HL-60 (cell line): ENCODE results near the gene IGLL5.
A peak's percentile ranks its signal among the peaks of the same experiment; 100 is the strongest.

Experiments
- DNase-seq, 2 experiments: peaks; one replicate each; pipeline ENCODE4 v3.0.0-alpha.2; 2010 to 2020; ENCODE audit warnings: low read depth in 1 of 2, low spot score in 1 of 2
- H3K27ac ChIP-seq: fragments of 250-450 bp; sonication (Bioruptor Pico); replicated peaks from 2 replicates; pipeline ENCODE4 v1.5.1; 2020; ENCODE audit warnings: mild to moderate bottlenecking, moderate library complexity
- H3K27me3 ChIP-seq: fragments of 250-450 bp; sonication (Bioruptor Pico); 2 replicates; pipeline ENCODE4 v1.5.1; 2021; ENCODE audit warnings: mild to moderate bottlenecking, moderate library complexity; ENCODE audit not compliant: insufficient read depth, poor library complexity, severe bottlenecking
- H3K4me3 ChIP-seq: replicated peaks from 2 replicates; pipeline ENCODE4 v1.5.1; 2011; ENCODE audit warnings: mild to moderate bottlenecking, control low read depth, low read length; ENCODE audit not compliant: insufficient read depth
- GABPA ChIP-seq: IDR thresholded peaks from 2 replicates; pipeline ENCODE4 v1.6.1; 2012; ENCODE audit warnings: low read depth
- POLR2AphosphoS5 ChIP-seq: IDR thresholded peaks from 2 replicates; pipeline ENCODE4 v1.6.1; 2012; ENCODE audit warnings: low read depth
- SPI1 ChIP-seq: IDR thresholded peaks from 2 replicates; pipeline ENCODE4 v1.6.1; 2012; ENCODE audit warnings: low read depth, mild to moderate bottlenecking, borderline replicate concordance
- TF ChIP-seq, protein P1 (sequence below): IDR thresholded peaks from one replicate; pipeline ENCODE4 v1.5.1; 2011; ENCODE audit warnings: low read length, control low read depth, inconsistent platforms; ENCODE audit not compliant: insufficient read depth
- TF ChIP-seq, protein P2 (sequence below): IDR thresholded peaks from 2 replicates; pipeline ENCODE4 v1.6.1; 2012; ENCODE audit warnings: low read depth; ENCODE audit not compliant: insufficient replicate concordance

The IGLL5 gene

GRCh38 chr22:22843848-22844247 is 43.8 kb upstream of the IGLL5 start:
- Histone ChIP-seq H3K27me3 (peaks cover 19% of the 10 kb centered on the region), H3K27ac (no peak overlapping the region), H3K4me3 (no peak overlapping the region)
- DNase-seq: no peak
- TF ChIP-seq SPI1 (no peak), POLR2AphosphoS5 (no peak), GABPA (no peak)
- TF ChIP-seq, protein P1, sequence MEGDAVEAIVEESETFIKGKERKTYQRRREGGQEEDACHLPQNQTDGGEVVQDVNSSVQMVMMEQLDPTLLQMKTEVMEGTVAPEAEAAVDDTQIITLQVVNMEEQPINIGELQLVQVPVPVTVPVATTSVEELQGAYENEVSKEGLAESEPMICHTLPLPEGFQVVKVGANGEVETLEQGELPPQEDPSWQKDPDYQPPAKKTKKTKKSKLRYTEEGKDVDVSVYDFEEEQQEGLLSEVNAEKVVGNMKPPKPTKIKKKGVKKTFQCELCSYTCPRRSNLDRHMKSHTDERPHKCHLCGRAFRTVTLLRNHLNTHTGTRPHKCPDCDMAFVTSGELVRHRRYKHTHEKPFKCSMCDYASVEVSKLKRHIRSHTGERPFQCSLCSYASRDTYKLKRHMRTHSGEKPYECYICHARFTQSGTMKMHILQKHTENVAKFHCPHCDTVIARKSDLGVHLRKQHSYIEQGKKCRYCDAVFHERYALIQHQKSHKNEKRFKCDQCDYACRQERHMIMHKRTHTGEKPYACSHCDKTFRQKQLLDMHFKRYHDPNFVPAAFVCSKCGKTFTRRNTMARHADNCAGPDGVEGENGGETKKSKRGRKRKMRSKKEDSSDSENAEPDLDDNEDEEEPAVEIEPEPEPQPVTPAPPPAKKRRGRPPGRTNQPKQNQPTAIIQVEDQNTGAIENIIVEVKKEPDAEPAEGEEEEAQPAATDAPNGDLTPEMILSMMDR: no peak
- TF ChIP-seq, protein P2, sequence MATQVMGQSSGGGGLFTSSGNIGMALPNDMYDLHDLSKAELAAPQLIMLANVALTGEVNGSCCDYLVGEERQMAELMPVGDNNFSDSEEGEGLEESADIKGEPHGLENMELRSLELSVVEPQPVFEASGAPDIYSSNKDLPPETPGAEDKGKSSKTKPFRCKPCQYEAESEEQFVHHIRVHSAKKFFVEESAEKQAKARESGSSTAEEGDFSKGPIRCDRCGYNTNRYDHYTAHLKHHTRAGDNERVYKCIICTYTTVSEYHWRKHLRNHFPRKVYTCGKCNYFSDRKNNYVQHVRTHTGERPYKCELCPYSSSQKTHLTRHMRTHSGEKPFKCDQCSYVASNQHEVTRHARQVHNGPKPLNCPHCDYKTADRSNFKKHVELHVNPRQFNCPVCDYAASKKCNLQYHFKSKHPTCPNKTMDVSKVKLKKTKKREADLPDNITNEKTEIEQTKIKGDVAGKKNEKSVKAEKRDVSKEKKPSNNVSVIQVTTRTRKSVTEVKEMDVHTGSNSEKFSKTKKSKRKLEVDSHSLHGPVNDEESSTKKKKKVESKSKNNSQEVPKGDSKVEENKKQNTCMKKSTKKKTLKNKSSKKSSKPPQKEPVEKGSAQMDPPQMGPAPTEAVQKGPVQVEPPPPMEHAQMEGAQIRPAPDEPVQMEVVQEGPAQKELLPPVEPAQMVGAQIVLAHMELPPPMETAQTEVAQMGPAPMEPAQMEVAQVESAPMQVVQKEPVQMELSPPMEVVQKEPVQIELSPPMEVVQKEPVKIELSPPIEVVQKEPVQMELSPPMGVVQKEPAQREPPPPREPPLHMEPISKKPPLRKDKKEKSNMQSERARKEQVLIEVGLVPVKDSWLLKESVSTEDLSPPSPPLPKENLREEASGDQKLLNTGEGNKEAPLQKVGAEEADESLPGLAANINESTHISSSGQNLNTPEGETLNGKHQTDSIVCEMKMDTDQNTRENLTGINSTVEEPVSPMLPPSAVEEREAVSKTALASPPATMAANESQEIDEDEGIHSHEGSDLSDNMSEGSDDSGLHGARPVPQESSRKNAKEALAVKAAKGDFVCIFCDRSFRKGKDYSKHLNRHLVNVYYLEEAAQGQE: no peak

GRCh38 chr22:22847241-22847640 is 40.4 kb upstream of the IGLL5 start:
- Histone ChIP-seq H3K27me3 (peaks cover 14% of the 10 kb centered on the region), H3K27ac (no peak overlapping the region), H3K4me3 (no peak overlapping the region)
- TF ChIP-seq, protein P1: no peak
- TF ChIP-seq GABPA: no peak
- TF ChIP-seq POLR2AphosphoS5: no peak
- TF ChIP-seq, protein P2: no peak
- TF ChIP-seq SPI1: no peak
- DNase-seq: no peak

DNA sequence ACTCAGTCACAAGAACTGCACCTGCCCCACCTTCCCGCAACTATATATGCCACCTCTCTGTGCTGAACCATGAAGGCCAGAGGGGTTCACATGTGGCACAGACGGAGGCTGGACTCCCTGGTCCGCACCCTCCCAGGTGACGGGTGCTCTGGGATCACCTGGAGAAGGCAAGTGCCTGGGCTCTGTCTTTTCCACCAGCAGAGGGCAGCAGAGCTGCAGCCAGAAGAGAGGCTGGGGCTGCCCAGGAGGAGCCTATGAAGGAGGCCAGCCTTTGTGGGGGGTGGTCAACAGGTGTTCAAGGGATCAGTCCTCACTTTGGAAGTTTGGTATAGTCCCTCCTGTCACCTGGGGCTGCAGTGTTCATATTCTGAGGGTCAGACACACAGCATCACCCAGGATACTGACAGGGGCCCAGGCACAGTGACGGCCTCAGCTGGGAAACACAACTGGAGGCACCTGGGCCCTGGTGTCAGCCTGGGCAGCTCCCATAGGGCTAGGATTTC is 39.2 kb upstream of the IGLL5 start:
- Histone ChIP-seq H3K27ac (no peak overlapping the region), H3K27me3 (peaks cover 14% of the 10 kb centered on the region), H3K4me3 (no peak overlapping the region)
- TF ChIP-seq POLR2AphosphoS5 (no peak), SPI1 (no peak), GABPA (no peak)
- TF ChIP-seq, protein P2: no peak
- TF ChIP-seq, protein P1: peak; percentile 90
- DNase-seq: peak in 1 of 2 experiments; percentile 31
